Gastrocnemius medialis (tissue), 4 donors: ENCODE results near the gene PDRG1. TPM values are rescaled to one million over a fixed set of nuclear protein-coding genes. Genes with fewer than 3 reads are reported as not detected.
"Not testable (repeated sequence)": the region's sequence is repeated elsewhere in the genome, so short reads cannot be mapped to it uniquely, and the experiment has no call there.

ENCODE experiments used
- ATAC-seq, 2 donors: fragments of 150-250 bp; one replicate each; pipeline ENCODE4 v1.9.1; 2016
- DNase-seq, 2 donors: peaks; one replicate each; pipeline ENCODE4 v3.0.0-alpha.2; 2019
- H3K27ac ChIP-seq, 4 donors: fragments of 200-600 bp; sonication (generic); 1 replicate in 1 of 4; 2 replicates in 3 of 4; pipeline ENCODE4 v1.5.1; 2016 to 2018; ENCODE audit warnings: mild to moderate bottlenecking in 2 of 4, moderate library complexity in 1 of 4
- H3K27me3 ChIP-seq, 3 donors: fragments of 200-600 bp; sonication (generic) in 2 of 3; 1 replicate in 1 of 3; 2 replicates in 2 of 3; pipeline versions ENCODE4 v1.5.1 to v1.6.0; 2016 to 2019; ENCODE audit warnings: mild to moderate bottlenecking in 1 of 3, moderate library complexity in 1 of 3
- H3K36me3 ChIP-seq, 2 donors: fragments of 200-600 bp; sonication (generic) in 1 of 2; one replicate each; pipeline ENCODE4 v1.5.1; 2017 to 2018
- H3K4me1 ChIP-seq, 2 donors: fragments of 200-600 bp; sonication (generic) in 1 of 2; one replicate each; pipeline ENCODE4 v1.5.1; 2016 to 2017; ENCODE audit warnings: mild to moderate bottlenecking in 2 of 2
- H3K4me3 ChIP-seq, 4 donors: fragments of 200-600 bp; sonication (generic) in 3 of 4; 1 replicate in 1 of 4; 2 replicates in 3 of 4; pipeline ENCODE4 v1.5.1; 2016 to 2019; ENCODE audit warnings: mild to moderate bottlenecking in 2 of 4
- H3K9me3 ChIP-seq, 3 donors: fragments of 200-600 bp; sonication (generic) in 2 of 3; 1 replicate in 1 of 3; 2 replicates in 2 of 3; pipeline ENCODE4 v1.5.1; 2016 to 2019
- POLR2A ChIP-seq, 2 donors: fragments of 450-650 bp; IDR thresholded peaks; one replicate each; pipeline ENCODE4 v1.6.1; 2017; ENCODE audit warnings: antibody characterized with exemption in 2 of 2, mild to moderate bottlenecking in 2 of 2, moderate library complexity in 2 of 2
- in situ Hi-C, 4 donors: fragments of 200-750 bp; cut with MboI; loops; one replicate each; pipeline versions ENCODE4 v1.15.0 to v1.8.0; 2017; ENCODE audit warnings: low sequenced_read_pairs in 4 of 4
- intact Hi-C: fragments of 100-400 bp; cut with DNase I; formaldehyde crosslinking; loops from one replicate; pipeline ENCODE4 v1.15.1; 2023; ENCODE audit warnings: low total_unique reads
- total RNA-seq, 4 donors: library from RNA; depleted of rRNA; stranded (reverse); fragments of >200 nt; gene quantifications; one replicate each; pipeline versions ENCODE4 v1.1.0 to v1.2.3, GENCODE V29; 2016
- TF ChIP-seq, protein P1 (sequence below), 5 experiments: fragments of 450-650 bp in 3 of 5; fragments of 200-600 bp in 2 of 5; sonication (generic) in 2 of 5; IDR thresholded peaks in 4 of 5; conservative IDR thresholded peaks in 1 of 5; 1 replicate in 4 of 5; 2 replicates in 1 of 5; pipeline ENCODE4 v1.5.1; 2016 to 2019; ENCODE audit warnings: antibody characterized with exemption in 5 of 5, mild to moderate bottlenecking in 3 of 5, moderate library complexity in 3 of 5

PDRG1 gene
- total RNA-seq, 4 donors from 2014 or later, result 7.0 to 12.9 (median 9.6) TPM

DNA sequence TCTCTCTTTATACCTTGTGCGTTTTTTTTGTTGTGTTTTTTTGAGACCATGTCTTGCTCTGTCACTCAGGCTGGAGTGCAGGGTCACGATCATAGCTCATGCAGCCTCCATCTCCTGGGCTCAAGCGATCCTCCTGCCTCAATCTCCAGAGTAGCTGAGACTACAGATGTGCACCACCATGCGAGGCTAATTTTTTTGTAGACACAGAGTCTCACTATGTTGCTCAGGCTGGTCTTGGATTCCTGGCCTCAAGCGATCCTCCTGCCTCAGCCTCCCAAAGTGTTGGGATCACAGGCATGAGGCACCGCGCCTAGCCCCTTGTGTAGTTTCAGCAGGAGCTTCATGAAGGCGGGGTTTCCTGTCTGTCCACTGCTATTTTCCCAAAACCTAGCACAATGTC, 27.3 kb downstream of the PDRG1 start:
- TF ChIP-seq, protein P1, sequence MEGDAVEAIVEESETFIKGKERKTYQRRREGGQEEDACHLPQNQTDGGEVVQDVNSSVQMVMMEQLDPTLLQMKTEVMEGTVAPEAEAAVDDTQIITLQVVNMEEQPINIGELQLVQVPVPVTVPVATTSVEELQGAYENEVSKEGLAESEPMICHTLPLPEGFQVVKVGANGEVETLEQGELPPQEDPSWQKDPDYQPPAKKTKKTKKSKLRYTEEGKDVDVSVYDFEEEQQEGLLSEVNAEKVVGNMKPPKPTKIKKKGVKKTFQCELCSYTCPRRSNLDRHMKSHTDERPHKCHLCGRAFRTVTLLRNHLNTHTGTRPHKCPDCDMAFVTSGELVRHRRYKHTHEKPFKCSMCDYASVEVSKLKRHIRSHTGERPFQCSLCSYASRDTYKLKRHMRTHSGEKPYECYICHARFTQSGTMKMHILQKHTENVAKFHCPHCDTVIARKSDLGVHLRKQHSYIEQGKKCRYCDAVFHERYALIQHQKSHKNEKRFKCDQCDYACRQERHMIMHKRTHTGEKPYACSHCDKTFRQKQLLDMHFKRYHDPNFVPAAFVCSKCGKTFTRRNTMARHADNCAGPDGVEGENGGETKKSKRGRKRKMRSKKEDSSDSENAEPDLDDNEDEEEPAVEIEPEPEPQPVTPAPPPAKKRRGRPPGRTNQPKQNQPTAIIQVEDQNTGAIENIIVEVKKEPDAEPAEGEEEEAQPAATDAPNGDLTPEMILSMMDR (IDR thresholded peaks at IDR 0.05 in 4 of 5, conservative IDR thresholded peaks at IDR 0.05 in 1 of 5), result no peak
- no peak for TF ChIP-seq POLR2A (IDR thresholded peaks at IDR 0.05)
- in situ Hi-C loops (no loop called here), intact Hi-C loops (no loop called here)
- Histone ChIP-seq H3K9me3 (no peaks in the 10 kb centered on the region), H3K4me1 (no peaks in the 10 kb centered on the region), H3K27ac (no peak overlapping the region), H3K4me3 (no peak overlapping the region), H3K36me3 (no peaks in the 10 kb centered on the region), H3K27me3 (peaks cover 0 to 6% (median 0%) of the 10 kb centered on the region in 3 donors)
- ATAC-seq, result no peak
- no peak for DNase-seq

DNA sequence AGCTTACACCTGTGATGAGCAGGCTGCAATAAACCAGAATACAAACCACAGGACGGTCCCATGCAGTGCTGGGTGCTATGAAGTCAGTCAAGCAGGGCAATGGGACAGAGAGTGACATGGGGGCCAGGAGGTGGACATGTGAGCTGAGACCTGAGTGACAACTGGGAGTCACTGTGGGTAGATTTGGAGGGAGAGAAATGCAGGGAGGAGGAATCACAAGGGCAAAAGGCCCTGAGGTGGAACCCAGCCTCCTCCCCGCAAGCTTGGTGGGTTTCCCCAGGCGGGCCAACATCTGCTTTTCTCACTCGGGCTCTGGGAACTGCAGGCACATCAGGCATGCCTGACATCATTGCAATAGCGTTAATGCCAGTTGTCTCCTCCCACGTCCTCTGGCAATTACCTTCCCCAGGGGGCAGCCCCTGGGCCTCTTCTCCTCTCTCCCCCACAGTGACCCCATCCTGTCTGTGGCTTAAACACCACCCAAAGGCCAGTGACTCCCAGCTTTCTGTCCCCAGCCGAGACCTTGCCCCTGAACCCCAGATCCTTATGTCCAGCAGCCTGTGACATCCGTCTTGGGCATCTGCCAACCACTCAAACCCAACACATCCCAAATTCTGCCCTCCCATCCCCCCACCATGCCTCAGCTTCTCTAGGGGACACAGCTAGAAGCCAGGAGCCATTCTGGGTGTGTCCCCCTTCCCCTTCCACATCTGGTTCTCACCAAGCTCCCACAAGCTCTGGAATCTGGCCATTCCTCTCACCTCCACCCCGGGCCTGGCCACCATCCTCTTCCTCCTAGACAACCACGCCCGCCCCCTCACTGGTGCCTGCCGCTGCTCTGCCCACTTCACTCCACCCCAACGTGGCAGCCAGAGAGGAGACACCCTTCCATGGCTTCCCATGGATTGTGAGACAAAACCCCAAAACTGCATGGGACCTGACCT, 28.2 kb downstream of the PDRG1 start:
- no peaks in the 10 kb centered on the region for H3K9me3 ChIP-seq
- H3K27me3 ChIP-seq, result peaks cover 0 to 6% (median 0%) of the 10 kb centered on the region in 3 donors
- no peak for DNase-seq
- no peak for ATAC-seq
- H3K4me3 ChIP-seq, result no peak overlapping the region
- intact Hi-C loops (no loop called here), in situ Hi-C loops (no loop called here)
- no peak overlapping the region for H3K27ac ChIP-seq
- no peaks in the 10 kb centered on the region for H3K4me1 ChIP-seq
- TF ChIP-seq, protein P1 (IDR thresholded peaks at IDR 0.05 in 4 of 5, conservative IDR thresholded peaks at IDR 0.05 in 1 of 5), result no peak
- no peak for TF ChIP-seq POLR2A (IDR thresholded peaks at IDR 0.05)
- H3K36me3 ChIP-seq, result no peaks in the 10 kb centered on the region

DNA sequence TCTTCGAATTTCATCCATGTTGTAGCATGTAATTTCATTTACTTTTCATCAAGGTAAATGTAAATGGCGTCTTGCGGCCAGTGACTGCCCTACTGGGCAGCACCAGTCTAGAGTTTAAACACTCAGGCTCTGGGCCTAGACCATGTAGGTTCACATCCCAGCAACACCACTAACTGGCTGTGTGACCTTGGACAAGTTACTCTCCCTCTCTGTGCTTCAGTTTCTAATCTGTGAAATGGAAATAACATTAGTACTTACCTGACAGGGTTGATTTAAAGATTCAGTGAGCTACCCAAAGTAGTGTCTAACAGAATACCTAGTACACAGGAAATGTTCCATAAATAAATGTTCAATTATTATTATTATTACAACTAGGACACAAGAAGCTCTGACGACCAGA, 29.3 kb downstream of the PDRG1 start:
- ATAC-seq (no peak), DNase-seq (no peak)
- H3K9me3 ChIP-seq, result no peaks in the 10 kb centered on the region
- no peaks in the 10 kb centered on the region for H3K36me3 ChIP-seq
- no peak for TF ChIP-seq POLR2A (IDR thresholded peaks at IDR 0.05)
- TF ChIP-seq, protein P1 (IDR thresholded peaks at IDR 0.05 in 4 of 5, conservative IDR thresholded peaks at IDR 0.05 in 1 of 5), result no peak
- no peak overlapping the region for H3K4me3 ChIP-seq
- H3K27ac ChIP-seq, result no peak overlapping the region
- peaks cover 0 to 6% (median 0%) of the 10 kb centered on the region in 3 donors for H3K27me3 ChIP-seq
- in situ Hi-C loops, result no loop called here
- no peaks in the 10 kb centered on the region for H3K4me1 ChIP-seq
- intact Hi-C loops, result no loop called here

DNA sequence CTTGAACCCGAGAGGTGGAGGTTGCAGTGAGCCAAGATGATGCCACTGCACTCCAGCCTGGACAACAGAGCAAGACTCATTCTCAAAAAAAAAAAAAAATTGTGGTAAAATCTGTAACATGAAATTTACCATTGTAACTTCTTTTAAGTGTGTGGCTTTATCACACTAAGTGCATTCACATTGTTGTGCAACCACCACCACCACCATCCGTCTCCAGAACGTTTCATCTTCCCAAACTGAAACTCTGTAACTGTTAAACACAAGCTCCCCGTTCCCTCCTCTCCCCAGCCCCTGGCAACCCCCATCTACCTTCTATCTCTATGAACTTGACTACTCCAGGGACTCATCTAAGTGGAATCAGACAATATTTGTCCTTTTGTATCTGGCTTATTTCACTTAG, 29.7 kb downstream of the PDRG1 start:
- Histone ChIP-seq H3K4me3 (no peak overlapping the region), H3K27me3 (peaks cover 0 to 6% (median 0%) of the 10 kb centered on the region in 3 donors), H3K9me3 (no peaks in the 10 kb centered on the region), H3K27ac (no peak overlapping the region), H3K4me1 (no peaks in the 10 kb centered on the region), H3K36me3 (no peaks in the 10 kb centered on the region)
- in situ Hi-C loops (no loop called here), intact Hi-C loops (no loop called here)
- ATAC-seq (no peak), DNase-seq (no peak)
- TF ChIP-seq POLR2A (IDR thresholded peaks at IDR 0.05), result no peak
- TF ChIP-seq, protein P1 (IDR thresholded peaks at IDR 0.05 in 4 of 5, conservative IDR thresholded peaks at IDR 0.05 in 1 of 5), result no peak

DNA sequence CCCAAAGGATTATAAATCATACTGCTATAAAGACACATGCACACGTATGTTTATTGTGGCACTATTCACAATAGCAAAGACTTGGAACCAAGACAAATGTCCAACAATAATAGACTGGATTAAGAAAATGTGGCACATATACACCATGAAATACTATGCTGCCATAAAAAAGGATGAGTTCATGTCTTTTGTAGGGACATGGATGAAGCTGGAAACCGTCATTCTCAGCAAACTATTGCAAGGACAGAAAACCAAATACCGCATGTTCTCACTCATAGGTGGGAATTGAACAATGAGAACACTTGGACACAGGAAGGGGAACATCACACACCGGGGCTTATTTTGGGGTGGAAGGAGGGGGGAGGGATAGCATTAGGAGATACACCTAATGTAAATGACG, 30.4 kb downstream of the PDRG1 start:
- intact Hi-C loops, H3K27me3 ChIP-seq, H3K36me3 ChIP-seq, ATAC-seq, H3K4me1 ChIP-seq, in situ Hi-C loops, H3K27ac ChIP-seq, H3K9me3 ChIP-seq, H3K4me3 ChIP-seq, DNase-seq: not testable (repeated sequence)
